GM19372 (cell line): Measurements from ENCODE around the gene SMYD5.
"Not testable (repeated sequence)": the region's sequence is repeated elsewhere in the genome, so short reads cannot be mapped to it uniquely, and the experiment has no call there.

ENCODE experiments used
- ATAC-seq: cut with Tn5 transposase; IDR thresholded peaks from one replicate; pipeline ENCODE4 v1.9.1; 2021; ENCODE audit warnings: mild to moderate bottlenecking, low read depth, moderate library complexity; ENCODE audit not compliant: unreplicated experiment

Gene SMYD5

DNA sequence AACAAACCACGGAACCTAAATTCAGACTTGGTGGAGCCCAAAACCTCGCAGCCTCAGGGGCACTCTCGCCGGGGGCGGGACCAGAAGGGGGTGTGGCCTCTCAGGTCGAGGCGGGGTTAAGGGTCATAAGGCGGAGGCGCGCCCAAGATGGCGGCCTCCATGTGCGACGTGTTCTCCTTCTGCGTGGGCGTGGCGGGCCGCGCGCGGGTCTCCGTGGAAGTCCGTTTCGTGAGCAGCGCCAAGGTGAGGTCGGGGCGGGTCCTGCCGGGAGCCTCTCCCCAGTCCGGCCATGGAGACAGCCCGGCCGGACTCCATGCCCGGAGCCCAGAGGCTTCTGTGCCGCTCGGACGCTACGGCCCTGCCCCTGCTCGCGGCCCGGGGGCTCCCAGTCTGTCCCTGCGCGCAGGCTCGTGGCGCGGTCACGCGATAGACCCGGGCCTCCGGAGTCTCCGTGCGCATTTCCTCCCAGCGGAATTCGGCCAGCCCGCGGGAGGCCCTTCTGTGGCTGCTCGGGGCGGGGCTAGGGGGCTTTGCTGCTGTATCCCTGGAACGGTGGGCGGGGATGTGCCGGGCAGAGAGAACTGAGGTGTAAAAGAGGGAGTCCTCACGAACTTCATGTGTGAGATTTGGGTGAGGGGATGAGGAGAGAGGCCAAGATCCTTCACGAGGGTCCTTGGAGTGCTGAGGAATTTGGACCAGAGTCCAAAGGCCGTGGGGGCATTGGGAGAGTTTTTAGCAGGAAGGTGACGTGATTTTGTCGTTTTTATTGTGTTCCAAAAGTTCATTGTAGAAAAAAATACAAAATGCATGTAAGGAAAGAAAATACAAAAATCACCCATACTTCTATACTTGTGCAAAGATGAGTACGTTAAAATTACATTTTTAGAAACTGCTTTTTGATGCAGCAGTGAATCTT lies at the start of gene SMYD5:
TSS of gene SMYD5 (plus strand) at position 126 of the 916 bp plus-strand sequence. CDS start at position 148, 22 bp downstream.
- ATAC-seq, result peak; percentile 89

- not testable (repeated sequence) for ATAC-seq
Observed at GRCh38 chr2:73165978-73166377, 48.1 kb upstream of the SMYD5 start.

DNA sequence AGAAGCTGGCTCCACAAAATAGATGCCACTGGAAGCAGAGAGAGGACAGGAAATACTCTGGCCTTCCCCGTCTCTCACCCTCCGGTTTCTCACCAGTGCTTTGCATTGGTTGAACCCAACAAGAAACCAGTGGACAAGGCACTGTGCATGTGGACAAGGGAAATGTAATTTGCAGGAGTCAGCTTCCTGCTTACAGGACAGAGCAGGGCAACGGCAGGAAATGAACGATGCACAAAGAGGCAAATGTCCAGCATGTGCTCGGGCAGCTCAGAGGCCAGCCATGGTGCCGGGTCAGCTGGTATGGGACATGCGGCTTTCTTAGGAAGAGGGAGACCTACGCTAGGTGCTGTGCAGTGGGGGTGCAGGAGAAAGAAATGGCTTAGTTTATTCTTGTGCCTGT lies 47.2 kb upstream of the SMYD5 start:
- ATAC-seq, result not testable (repeated sequence)

DNA sequence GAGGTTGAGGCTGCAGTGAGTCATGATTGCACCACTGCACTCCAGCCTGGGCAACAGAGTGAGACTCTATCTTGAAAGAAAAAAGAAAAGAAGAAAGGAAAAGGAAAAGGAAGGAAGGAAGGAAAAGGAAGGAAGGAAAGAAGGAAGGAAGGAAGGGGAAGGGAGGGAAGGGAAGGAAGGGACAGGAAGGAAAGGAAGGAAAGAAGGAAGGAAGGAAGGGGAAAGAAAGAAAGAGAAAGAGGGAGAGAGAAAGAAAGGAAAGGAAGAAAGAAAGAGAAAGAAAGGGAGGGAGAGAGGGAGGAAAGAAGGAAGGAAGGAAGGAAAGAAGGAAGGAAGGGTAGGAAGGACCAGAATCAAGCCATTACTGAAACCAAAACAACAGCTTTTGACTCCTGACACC lies 45.7 kb upstream of the SMYD5 start:
- not testable (repeated sequence) for ATAC-seq

DNA sequence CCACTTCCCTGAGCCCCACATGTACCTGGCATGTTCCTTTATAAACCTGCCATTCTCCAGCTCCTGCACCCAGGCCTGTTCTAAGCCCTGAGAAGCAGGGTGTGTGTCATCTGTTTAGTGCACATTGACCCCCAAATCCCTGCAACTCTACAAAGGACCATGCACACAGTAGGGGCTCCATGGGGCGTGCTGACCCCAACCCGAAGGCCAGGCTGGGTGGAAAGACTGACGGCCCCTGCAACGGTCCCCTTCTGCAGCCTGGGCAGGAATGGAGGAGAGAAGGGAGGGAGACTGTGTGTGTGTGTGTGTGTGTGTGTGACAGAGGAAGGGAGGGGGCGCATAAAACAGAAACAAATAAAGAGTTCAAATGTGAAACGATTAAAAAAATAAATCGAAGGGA lies 43.7 kb upstream of the SMYD5 start:
- not testable (repeated sequence) for ATAC-seq

GRCh38 chr2:73172963-73173362 lies 41.1 kb upstream of the SMYD5 start:
- ATAC-seq, result no peak

- no peak for ATAC-seq
Observed at GRCh38 chr2:73173781-73174180, 40.3 kb upstream of the SMYD5 start.

DNA sequence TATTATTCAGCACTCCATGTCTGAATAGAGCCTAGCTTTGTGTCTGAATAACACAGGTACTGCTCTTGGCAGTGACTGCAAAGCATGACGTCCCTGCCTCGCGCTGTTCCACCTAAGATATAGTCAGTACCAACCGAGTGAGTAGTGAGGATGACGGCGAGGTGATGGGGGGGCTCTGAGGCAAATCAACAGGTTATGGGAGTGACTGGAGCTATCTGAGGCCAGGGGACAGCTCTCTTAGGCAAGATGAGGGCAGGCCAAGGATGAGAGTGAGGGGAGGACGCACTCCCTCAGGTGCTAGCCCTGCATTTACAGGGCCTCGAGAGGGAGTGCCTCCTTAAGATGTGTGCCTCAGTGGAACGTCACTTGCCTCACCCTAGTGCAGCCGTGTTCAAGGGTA lies 39.8 kb upstream of the SMYD5 start:
- ATAC-seq, result no peak

GRCh38 chr2:73174941-73175662 lies 38.9 kb upstream of the SMYD5 start:
- no peak for ATAC-seq

- ATAC-seq, result no peak
Observed at GRCh38 chr2:73175663-73176204, 38.3 kb upstream of the SMYD5 start.

DNA sequence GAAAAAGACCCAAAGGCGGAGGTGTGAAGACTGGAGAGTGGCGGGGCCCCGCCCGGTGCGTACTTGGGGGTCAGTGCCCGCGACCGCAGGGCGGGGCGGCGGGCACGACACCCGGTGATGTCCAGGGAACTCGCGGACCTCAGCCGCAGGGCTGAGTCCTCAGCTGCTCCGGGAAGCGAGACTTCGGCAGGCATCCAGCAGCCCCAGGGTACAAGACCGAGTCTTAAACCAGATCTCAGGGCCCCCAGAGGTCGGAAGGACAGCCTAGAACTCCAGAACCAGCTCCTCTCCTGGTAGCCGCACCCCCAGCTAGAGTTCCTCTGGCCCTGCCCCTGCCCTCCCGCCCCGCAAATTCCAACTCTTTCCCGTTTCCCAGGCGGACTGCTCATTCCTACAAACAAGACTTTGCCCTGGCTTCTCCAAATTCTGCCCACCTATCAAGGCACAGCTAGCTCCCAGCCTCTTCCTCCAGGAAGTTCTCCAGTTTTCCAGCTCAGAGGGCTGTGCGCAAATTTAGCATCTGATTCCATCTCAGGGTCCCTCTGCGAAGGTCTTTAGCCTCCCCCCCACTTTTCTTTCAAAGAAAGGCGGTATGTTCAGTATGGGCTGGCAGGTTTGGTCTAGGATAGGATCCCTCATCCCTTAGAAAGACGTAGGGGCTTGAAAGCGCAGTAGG lies 37.7 kb upstream of the SMYD5 start:
- no peak for ATAC-seq

- peak; percentile 88 for ATAC-seq
Observed at GRCh38 chr2:73176881-73177644, 37.0 kb upstream of the SMYD5 start.

- no peak for ATAC-seq
Observed at GRCh38 chr2:73177645-73178255, 36.3 kb upstream of the SMYD5 start.

DNA sequence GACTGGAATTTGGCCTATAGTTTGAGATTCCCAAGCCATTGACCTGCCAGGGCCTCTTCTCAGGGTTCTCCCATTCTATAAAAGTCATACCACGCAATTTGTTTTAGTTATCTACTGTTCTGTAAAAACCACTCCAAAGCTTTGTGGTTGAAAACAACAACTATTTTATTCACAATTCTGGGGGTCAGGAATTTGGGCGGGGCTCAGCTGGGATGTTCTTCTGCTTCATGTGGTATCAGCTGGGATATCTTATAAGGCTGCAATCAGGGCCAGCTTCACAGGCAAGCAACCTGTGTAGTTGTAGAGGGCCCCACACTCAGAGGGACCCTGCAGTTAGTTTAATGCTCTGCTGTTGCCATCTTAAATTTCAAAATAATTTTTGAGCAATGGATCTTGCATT lies 28.1 kb upstream of the SMYD5 start:
- ATAC-seq, result no peak

DNA sequence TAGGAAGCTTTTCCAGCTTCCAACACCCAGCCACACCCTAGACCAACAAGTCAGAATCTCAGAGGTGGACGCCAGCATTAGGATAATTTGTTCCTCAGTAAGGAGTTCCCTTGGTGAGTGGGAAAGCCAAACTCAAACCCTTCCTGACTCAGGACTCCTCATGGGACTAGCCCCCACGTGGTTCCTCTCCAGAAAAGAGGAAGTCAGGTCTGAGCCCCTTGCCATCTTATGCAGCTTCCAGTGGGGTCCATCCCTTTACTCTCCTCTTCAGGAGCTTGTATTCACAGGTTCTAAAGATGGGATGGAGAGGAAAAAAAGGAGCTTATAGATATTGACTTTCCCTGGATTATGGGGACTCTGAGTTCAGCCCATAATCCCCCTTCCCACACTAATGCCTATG lies 26.5 kb upstream of the SMYD5 start:
- ATAC-seq, result no peak

GRCh38 chr2:73197579-73197978 lies 16.5 kb upstream of the SMYD5 start:
- no peak for ATAC-seq

DNA sequence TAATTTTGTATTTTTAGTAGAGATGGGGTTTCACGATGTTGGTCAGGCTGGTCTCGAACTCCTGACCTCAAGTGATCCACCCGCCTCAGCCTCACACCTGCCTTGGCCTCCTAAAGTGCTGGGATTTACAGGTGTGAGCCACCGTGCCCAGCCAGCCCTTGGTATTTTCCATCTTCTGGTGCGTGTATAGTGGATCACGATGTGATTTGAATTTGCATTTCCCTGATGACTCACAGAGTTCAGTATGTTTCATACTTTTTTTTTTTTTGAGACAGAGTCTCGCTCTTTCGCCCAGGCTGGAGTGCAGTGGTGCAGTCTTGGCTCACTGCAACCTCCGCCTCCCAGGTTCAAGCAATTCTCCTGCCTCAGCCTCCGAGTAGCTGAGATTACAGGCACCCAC lies 13.8 kb upstream of the SMYD5 start:
- ATAC-seq, result not testable (repeated sequence)

DNA sequence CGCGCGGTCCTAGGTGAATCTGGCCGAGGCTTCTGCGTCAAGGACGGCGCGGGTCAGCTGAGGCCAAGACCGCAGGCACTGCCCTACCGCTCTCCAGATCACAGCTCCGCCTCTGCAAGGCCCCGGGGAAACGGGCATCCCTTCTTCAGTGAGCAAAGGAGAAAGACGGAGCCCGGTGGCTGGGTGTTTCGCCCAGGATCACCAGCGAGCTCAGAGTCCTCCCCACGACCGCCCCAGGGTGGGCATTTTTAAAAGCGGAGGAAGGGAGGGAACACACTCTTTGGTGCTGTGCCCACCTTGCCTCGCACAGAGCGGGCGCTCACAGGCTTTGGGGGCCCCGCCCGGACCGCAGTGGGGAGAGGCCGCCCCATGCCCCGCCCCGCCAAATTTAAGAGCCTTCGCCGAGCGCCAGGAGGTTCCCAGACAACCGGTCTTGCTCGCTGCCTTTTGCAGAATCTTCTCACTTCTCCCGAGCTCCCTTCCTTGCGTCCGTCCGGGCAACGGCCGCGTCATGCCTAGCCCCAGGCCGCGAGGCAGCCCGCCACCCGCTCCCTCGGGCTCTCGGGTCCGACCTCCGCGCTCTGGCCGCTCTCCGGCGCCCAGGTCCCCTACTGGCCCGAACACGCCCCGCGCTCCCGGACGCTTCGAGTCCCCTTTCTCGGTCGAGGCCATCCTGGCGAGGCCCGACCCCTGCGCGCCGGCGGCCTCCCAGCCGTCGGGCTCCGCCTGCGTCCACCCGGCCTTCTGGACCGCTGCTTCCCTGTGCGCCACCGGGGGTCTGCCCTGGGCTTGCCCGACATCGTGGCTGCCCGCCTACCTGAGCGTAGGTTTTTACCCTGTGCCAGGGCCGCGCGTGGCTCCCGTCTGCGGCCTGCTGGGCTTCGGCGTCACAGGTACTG lies 11.6 kb upstream of the SMYD5 start, which contains the start of gene NOTO:
TSS of gene NOTO (plus strand) at position 419 of the 899 bp plus-strand sequence. CDS start at position 512, 93 bp downstream.
- no peak for ATAC-seq
